Esophagus muscularis mucosa (tissue), 4 donors: ENCODE results near the gene CENPQ. TPM values are rescaled to one million over a fixed set of nuclear protein-coding genes. Genes with fewer than 3 reads are reported as not detected.

ENCODE experiments used
- DNase-seq: peaks from one replicate; pipeline ENCODE4 v3.0.0-alpha.2; 2017; ENCODE audit errors: extremely low spot score
- H3K27ac ChIP-seq, 4 donors: fragments of 200-600 bp; sonication (generic); replicated peaks in 1 of 4; 1 replicate in 3 of 4; 2 replicates in 1 of 4; pipeline ENCODE4 v1.5.1; 2016 to 2019; ENCODE audit warnings: mild to moderate bottlenecking in 1 of 4
- H3K27me3 ChIP-seq, 4 donors: fragments of 200-600 bp; sonication (generic); one replicate each; pipeline versions ENCODE4 v1.5.1 to v1.6.0; 2016 to 2019
- H3K36me3 ChIP-seq, 4 donors: fragments of 200-600 bp; sonication (generic); one replicate each; pipeline ENCODE4 v1.5.1; 2016 to 2019
- H3K4me1 ChIP-seq, 4 donors: fragments of 200-600 bp; sonication (generic); one replicate each; pipeline ENCODE4 v1.5.1; 2016 to 2019
- H3K4me3 ChIP-seq, 4 donors: fragments of 200-600 bp; sonication (generic); 1 replicate in 2 of 4; 2 replicates in 2 of 4; pipeline ENCODE4 v1.5.1; 2016 to 2019; ENCODE audit warnings: mild to moderate bottlenecking in 4 of 4, moderate library complexity in 1 of 4
- H3K9me3 ChIP-seq, 4 donors: fragments of 200-600 bp; sonication (generic); 1 replicate in 3 of 4; 2 replicates in 1 of 4; pipeline ENCODE4 v1.5.1; 2016 to 2019
- CTCF ChIP-seq, 3 experiments: fragments of 200-600 bp in 2 of 3; fragments of 450-650 bp in 1 of 3; sonication (generic) in 2 of 3; IDR thresholded peaks; one replicate each; pipeline ENCODE4 v1.5.1; 2017 to 2019; ENCODE audit warnings: antibody characterized with exemption in 3 of 3, mild to moderate bottlenecking in 2 of 3, moderate library complexity in 1 of 3
- EP300 ChIP-seq: sonication (generic); formaldehyde crosslinking; IDR thresholded peaks from one replicate; pipeline ENCODE4 v1.6.1; 2017; ENCODE audit warnings: antibody characterized with exemption
- POLR2A ChIP-seq: fragments of 450-650 bp; IDR thresholded peaks from one replicate; pipeline ENCODE4 v1.6.1; 2017; ENCODE audit warnings: antibody characterized with exemption, moderate library complexity, mild to moderate bottlenecking, low read depth
- POLR2AphosphoS5 ChIP-seq, 2 donors: sonication (generic); formaldehyde crosslinking; IDR thresholded peaks; one replicate each; pipeline ENCODE4 v1.6.1; 2017; ENCODE audit warnings: antibody characterized with exemption in 2 of 2
- WGBS: methylation state at CpG from one replicate; pipeline ENCODE4 v1.1.5; 2018; 5-methylcytosine and 5-hydroxymethylcytosine counted together
- intact Hi-C: fragments of 100-400 bp; cut with DNase I; formaldehyde crosslinking; loops from one replicate; pipeline ENCODE4 v1.15.1; 2023
- total RNA-seq, 4 donors: library from RNA; depleted of rRNA; stranded (reverse); fragments of >200 nt; gene quantifications; one replicate each; pipeline versions ENCODE4 v1.1.0 to v1.2.1, GENCODE V29; 2016

Gene CENPQ
- total RNA-seq, 4 donors from 2014 or later = 2.9 to 5.6 (median 4.7) TPM

DNA sequence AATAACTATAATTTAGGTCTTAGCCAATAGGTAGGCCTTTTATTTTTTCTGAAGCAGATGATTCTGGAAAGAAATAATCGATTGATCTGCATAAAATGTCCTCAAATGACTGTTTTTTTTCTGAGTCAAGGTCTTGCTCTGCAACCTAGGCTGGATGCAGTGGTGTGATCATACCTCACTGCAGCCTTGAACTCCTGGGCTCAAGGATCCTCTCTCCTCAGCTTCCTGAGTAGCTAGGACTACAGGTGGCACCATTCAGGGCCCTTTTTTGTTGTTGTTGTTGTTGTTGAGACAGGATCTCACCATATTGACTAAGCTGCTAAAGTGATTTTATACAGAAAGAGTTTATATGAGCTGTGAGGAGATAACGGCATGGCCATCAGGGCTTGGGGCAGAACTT is 54.7 kb downstream of the CENPQ start:
- no peak for DNase-seq
- Histone ChIP-seq H3K4me3 (no peak overlapping the region), H3K27ac (no peak overlapping the region), H3K27me3 (no peaks in the 10 kb centered on the region), H3K4me1 (no peaks in the 10 kb centered on the region), H3K36me3 (no peaks in the 10 kb centered on the region), H3K9me3 (no peaks in the 10 kb centered on the region)
- 98% methylated on average over 2 of the region's 2 CpGs for WGBS
- intact Hi-C loops = no loop called here
- TF ChIP-seq POLR2AphosphoS5 (IDR thresholded peaks at IDR 0.05) (no peak), EP300 (no peak), CTCF (IDR thresholded peaks at IDR 0.05) (no peak), POLR2A (no peak)

DNA sequence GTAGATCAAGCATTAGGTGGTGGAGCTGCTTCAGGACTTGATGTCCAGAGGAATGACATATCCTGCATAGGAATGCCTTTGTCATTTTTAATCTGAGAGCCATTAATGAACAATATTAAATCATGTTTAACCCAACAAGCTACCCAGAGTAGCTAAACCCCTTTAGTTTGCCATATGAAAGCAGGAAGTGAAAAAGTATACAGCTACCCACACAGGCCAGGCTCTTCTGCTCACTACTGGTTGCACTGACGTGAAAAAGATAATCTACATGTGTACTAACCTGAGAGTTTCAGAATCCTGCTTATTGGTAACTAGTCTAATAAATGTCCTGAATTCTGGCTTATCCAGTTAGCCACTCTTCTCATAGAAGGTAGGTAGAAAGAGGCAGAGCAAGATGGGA is 56.5 kb downstream of the CENPQ start:
- Histone ChIP-seq H3K36me3 (no peaks in the 10 kb centered on the region), H3K4me1 (no peaks in the 10 kb centered on the region), H3K27ac (no peak overlapping the region), H3K4me3 (no peak overlapping the region), H3K27me3 (no peaks in the 10 kb centered on the region), H3K9me3 (no peaks in the 10 kb centered on the region)
- intact Hi-C loops = no loop called here
- no peak for DNase-seq
- no peak for TF ChIP-seq POLR2AphosphoS5 (IDR thresholded peaks at IDR 0.05)
- TF ChIP-seq POLR2A = no peak
- no peak for TF ChIP-seq EP300
- TF ChIP-seq CTCF (IDR thresholded peaks at IDR 0.05) = no peak
- 67% methylated on average over 1 of the region's 1 CpG for WGBS

DNA sequence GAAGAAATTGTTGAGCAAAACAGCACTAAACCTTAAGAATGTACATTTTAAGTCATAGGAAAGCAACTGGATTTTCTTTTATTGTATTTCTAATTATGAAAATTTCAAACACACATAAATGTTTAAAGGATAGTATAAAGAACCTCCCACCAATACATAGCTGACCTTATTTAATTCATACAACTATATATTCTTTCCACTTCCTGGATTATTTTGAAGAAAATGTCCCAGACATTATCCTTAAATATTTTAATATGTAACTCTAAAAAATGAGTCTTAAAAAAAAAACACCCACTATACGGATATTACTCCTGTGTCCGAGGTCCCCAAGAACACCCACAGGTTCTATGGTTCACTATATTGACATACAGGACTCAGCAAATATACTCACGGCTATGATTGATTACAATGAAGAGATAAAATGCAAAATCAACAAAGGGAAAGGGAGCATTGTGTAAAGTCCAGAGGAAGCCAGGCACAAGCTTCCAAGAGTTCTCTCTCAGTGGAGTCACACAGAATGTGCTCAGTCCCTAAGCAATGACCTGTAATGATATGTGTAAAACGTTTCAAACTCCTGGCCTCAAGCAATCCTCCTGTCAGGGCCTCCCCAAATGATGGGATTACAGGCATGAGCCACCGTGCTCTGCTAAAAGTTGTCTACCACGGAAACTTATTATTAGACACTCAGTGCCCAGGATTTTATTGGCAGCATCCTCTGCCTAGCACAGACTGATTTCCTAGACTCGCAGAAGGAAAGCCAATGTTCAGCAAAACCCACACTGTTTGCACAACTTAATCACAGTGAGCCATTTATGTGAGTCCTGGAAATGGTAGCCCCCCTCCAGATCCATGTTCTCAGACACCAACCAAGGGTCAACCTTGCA is 59.8 kb downstream of the CENPQ start:
- DNase-seq = no peak
- Histone ChIP-seq H3K4me3 (no peak overlapping the region), H3K9me3 (no peaks in the 10 kb centered on the region), H3K36me3 (no peaks in the 10 kb centered on the region), H3K27ac (no peak overlapping the region), H3K27me3 (no peaks in the 10 kb centered on the region), H3K4me1 (no peaks in the 10 kb centered on the region)
- TF ChIP-seq POLR2A = no peak
- TF ChIP-seq EP300 = no peak
- no peak for TF ChIP-seq POLR2AphosphoS5 (IDR thresholded peaks at IDR 0.05)
- TF ChIP-seq CTCF (IDR thresholded peaks at IDR 0.05) = no peak
- intact Hi-C loops = no loop called here
- 78% methylated on average over 7 of the region's 7 CpGs for WGBS

DNA sequence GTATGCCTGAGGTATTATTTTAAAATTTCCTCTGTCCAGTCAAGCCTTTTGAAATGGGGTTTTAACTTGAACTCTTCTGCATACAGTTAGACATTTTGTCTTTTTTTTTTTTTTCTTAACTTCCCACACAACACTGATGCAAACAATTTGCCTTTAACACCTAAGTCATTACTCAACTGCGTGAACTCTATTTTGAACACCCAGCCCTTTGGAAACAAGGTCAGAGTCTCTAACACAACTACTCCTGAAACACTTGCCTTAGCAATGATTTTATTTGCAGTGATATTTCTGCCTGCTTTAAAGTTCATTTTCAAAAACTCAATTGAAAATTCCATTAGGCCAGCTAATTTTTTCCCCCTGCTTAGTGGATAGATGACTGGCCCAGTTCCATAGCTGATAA is 60.7 kb downstream of the CENPQ start:
- no peak for DNase-seq
- no peak overlapping the region for H3K27ac ChIP-seq
- no peaks in the 10 kb centered on the region for H3K36me3 ChIP-seq
- intact Hi-C loops = no loop called here
- H3K4me1 ChIP-seq = no peaks in the 10 kb centered on the region
- 88% methylated on average over 1 of the region's 1 CpG for WGBS
- no peak for TF ChIP-seq EP300
- no peak for TF ChIP-seq POLR2A
- TF ChIP-seq CTCF (IDR thresholded peaks at IDR 0.05) = no peak
- TF ChIP-seq POLR2AphosphoS5 (IDR thresholded peaks at IDR 0.05) = no peak
- no peak overlapping the region for H3K4me3 ChIP-seq
- no peaks in the 10 kb centered on the region for H3K9me3 ChIP-seq
- H3K27me3 ChIP-seq = no peaks in the 10 kb centered on the region
